Skeletal muscle satellite cell (primary cell): Measurements from ENCODE around the gene ATXN7L1.
A peak's percentile ranks its signal among the peaks of the same experiment; 100 is the strongest.
"Not testable (repeated sequence)": the region's sequence is repeated elsewhere in the genome, so short reads cannot be mapped to it uniquely, and the experiment has no call there.

Source experiments
- H3K27me3 ChIP-seq: 2 replicates; pipeline ENCODE4 v1.7.0; 2013; ENCODE audit warnings: low read length; ENCODE audit not compliant: control insufficient read depth, insufficient read depth
- H3K36me3 ChIP-seq: 2 replicates; pipeline ENCODE4 v1.7.0; 2013; ENCODE audit warnings: mild to moderate bottlenecking, control low read depth, low read length; ENCODE audit not compliant: insufficient read depth
- H3K4me1 ChIP-seq: 2 replicates; pipeline ENCODE4 v1.7.0; 2013; ENCODE audit warnings: low read length; ENCODE audit not compliant: control insufficient read depth, insufficient read depth
- H3K4me2 ChIP-seq: 2 replicates; pipeline ENCODE4 v1.7.0; 2013; ENCODE audit warnings: mild to moderate bottlenecking, low read length
- H3K4me3 ChIP-seq: 2 replicates; pipeline ENCODE4 v1.7.0; 2013; ENCODE audit warnings: low read length
- H3K9ac ChIP-seq: 2 replicates; pipeline ENCODE4 v1.7.0; 2013; ENCODE audit warnings: mild to moderate bottlenecking, low read depth, low read length, moderate library complexity
- H3K9me3 ChIP-seq: replicated peaks from 2 replicates; pipeline ENCODE4 v1.7.0; 2013; ENCODE audit warnings: mild to moderate bottlenecking, control low read depth, low read length

The ATXN7L1 gene

GRCh38 chr7:105794741-105795729 is 81.4 kb downstream of the ATXN7L1 start:
- Histone ChIP-seq H3K4me3 (peak overlapping the region; percentile 28), H3K4me1 (peaks cover 22% of the 10 kb centered on the region)

DNA sequence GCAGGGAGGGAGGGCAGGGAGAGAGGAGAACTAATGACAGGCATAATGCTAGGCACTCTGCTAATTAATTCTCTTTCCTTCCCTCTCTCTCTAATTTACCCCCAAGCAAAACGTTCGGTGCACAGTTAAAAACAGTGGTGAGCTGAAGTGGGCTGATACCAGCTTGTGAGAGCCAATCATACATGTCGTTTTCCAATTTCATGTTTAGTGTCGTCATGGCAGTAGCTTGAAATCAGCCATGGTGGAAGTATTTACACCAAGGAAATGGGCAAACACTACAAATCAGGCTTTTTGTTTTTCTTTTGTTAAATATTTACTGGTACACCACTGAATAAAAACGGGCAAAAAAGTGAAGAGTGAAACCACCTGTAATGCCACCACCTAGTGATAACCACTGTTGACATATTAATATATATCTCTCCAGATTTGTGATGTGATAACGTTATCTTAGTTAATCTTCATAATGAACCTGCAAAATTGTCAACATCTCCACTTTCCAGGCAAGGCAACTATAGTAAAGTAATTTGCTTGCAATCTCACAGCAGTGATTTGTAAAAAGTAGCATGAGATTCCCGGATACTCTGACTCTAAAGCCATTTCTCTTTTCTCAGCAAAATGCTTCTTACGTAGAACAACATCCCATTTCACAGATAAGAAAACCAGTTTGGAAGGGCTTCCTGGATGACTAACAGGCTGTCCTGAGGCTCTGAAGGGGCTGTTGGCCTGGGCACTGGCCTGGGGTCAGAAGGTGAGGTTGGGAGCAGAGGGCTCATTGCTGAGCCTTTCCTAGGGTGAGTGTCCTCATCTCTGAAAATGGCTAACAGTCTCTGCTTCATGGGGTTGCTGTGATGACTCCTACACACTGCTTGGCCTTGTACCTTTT is 83.7 kb downstream of the ATXN7L1 start:
- Histone ChIP-seq H3K4me2 (no peak overlapping the region), H3K4me3 (no peak overlapping the region), H3K36me3 (peaks cover 4% of the 10 kb centered on the region), H3K9me3 (no peaks in the 10 kb centered on the region), H3K9ac (no peak overlapping the region), H3K4me1 (peaks cover 18% of the 10 kb centered on the region), H3K27me3 (no peaks in the 10 kb centered on the region)

More at GRCh38 chr7:105794741-105795729, 81.4 kb downstream of the ATXN7L1 start:
- Histone ChIP-seq H3K9ac (peak overlapping the region; percentile 41), H3K4me2 (peak overlapping the region; percentile 55), H3K27me3 (no peaks in the 10 kb centered on the region), H3K36me3 (no peaks in the 10 kb centered on the region), H3K9me3 (no peaks in the 10 kb centered on the region)

DNA sequence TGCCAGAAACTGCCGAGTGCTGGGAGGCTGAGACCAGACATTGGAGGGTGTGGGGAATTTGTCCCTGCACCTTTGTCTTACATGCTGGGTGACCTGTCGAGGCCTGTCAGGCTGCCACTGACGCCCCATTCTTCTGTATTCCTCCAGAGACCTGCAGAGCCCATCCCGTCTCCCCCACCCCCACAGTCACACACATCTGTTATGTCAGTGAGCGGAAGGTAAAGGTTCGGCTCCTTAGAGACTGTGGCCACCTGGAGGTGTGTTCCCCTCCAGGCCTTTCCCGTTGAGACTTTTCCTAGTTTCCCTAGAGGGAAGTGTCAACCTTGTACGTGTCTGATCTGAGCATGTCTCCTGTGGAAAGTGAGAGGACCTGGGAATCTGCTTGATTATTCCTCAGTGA is 84.5 kb downstream of the ATXN7L1 start:
- no peaks in the 10 kb centered on the region for H3K27me3 ChIP-seq
- no peaks in the 10 kb centered on the region for H3K9me3 ChIP-seq
- peaks cover 18% of the 10 kb centered on the region for H3K4me1 ChIP-seq
- no peak overlapping the region for H3K4me3 ChIP-seq
- no peak overlapping the region for H3K4me2 ChIP-seq
- no peak overlapping the region for H3K9ac ChIP-seq
- H3K36me3 ChIP-seq: peaks cover 4% of the 10 kb centered on the region

GRCh38 chr7:105790996-105791395 is 85.4 kb downstream of the ATXN7L1 start:
- Histone ChIP-seq H3K9ac (no peak overlapping the region), H3K27me3 (no peaks in the 10 kb centered on the region), H3K4me3 (no peak overlapping the region), H3K4me1 (peaks cover 18% of the 10 kb centered on the region), H3K4me2 (no peak overlapping the region), H3K9me3 (no peaks in the 10 kb centered on the region), H3K36me3 (peaks cover 4% of the 10 kb centered on the region)

- H3K4me2 ChIP-seq, H3K36me3 ChIP-seq, H3K9ac ChIP-seq, H3K9me3 ChIP-seq, H3K4me3 ChIP-seq, H3K27me3 ChIP-seq: not testable (repeated sequence)
- H3K4me1 ChIP-seq: peaks cover 13% of the 10 kb centered on the region
Observed at GRCh38 chr7:105790452-105790851, 85.9 kb downstream of the ATXN7L1 start.

DNA sequence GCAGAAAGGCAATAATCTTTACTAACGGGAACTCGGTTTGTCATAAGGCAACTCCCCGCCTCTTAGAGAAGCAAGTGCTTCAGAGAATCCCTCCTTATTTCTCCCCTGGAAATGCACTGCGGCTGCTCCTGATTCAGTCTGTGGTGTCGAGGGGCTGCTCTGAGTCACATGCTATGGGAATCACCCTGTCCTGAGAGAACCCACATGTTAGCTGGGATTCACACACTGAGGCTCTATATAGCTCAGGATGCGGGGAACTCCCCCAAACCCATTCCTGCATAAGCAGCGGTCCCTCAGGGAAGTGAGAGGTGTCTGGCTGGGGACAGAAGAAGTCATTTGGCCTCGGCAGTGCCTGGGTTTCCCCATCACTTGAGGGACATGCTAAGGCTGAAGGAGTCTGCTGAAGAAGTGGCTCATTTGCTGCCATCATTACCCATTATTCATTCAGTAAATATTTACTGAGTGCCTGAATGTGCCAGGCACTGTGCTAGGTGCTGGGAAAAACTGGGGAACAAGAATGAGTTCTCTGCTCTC is 87.5 kb downstream of the ATXN7L1 start:
- Histone ChIP-seq H3K9me3 (no peaks in the 10 kb centered on the region), H3K4me1 (no peaks in the 10 kb centered on the region), H3K4me3 (no peak overlapping the region), H3K9ac (no peak overlapping the region), H3K36me3 (peaks cover 4% of the 10 kb centered on the region), H3K4me2 (no peak overlapping the region), H3K27me3 (no peaks in the 10 kb centered on the region)

GRCh38 chr7:105788356-105788755 is 88.0 kb downstream of the ATXN7L1 start:
- Histone ChIP-seq H3K36me3 (peaks cover 4% of the 10 kb centered on the region), H3K9ac (no peak overlapping the region), H3K4me1 (peaks cover under 1% of the 10 kb centered on the region), H3K4me3 (no peak overlapping the region), H3K9me3 (no peaks in the 10 kb centered on the region), H3K4me2 (no peak overlapping the region), H3K27me3 (no peaks in the 10 kb centered on the region)

GRCh38 chr7:105787793-105788192 is 88.6 kb downstream of the ATXN7L1 start:
- Histone ChIP-seq H3K4me2 (no peak overlapping the region), H3K4me1 (peaks cover 6% of the 10 kb centered on the region), H3K9ac (no peak overlapping the region), H3K27me3 (no peaks in the 10 kb centered on the region), H3K4me3 (no peak overlapping the region), H3K9me3 (no peaks in the 10 kb centered on the region), H3K36me3 (peaks cover 4% of the 10 kb centered on the region)

- Histone ChIP-seq H3K27me3 (no peaks in the 10 kb centered on the region), H3K9me3 (no peaks in the 10 kb centered on the region), H3K9ac (no peak overlapping the region), H3K4me3 (no peak overlapping the region), H3K4me2 (no peak overlapping the region), H3K36me3 (peaks cover 4% of the 10 kb centered on the region), H3K4me1 (peaks cover 13% of the 10 kb centered on the region)
Observed at GRCh38 chr7:105786520-105787470, 89.6 kb downstream of the ATXN7L1 start.

- H3K9me3 ChIP-seq: no peaks in the 10 kb centered on the region
- H3K4me2 ChIP-seq: peak overlapping the region; percentile 34
- peak overlapping the region; percentile 17 for H3K9ac ChIP-seq
- no peaks in the 10 kb centered on the region for H3K36me3 ChIP-seq
- H3K4me1 ChIP-seq: peaks cover 17% of the 10 kb centered on the region
- H3K4me3 ChIP-seq: no peak overlapping the region
- H3K27me3 ChIP-seq: no peaks in the 10 kb centered on the region
Observed at GRCh38 chr7:105782391-105783042, 93.9 kb downstream of the ATXN7L1 start.
